Measurements from ENCODE around the gene NCOA4. TPM values are rescaled to one million over a fixed set of nuclear protein-coding genes. Genes with fewer than 3 reads are reported as not detected.

NCOA4 gene
- total RNA-seq, 2 experiments from 2014 or later = 71.1 to 78.8 TPM

- BruUV-seq (replicated peaks) = no TSS peak
- POLR2A ChIA-PET = interaction anchor here (0.6 kb wide), 1 partner anchor 363 kb away, joined by 4 read pairs; no protein-coding TSS in a partner anchor
- H3K27ac ChIP-seq (ENCODE audit: low read depth, low read length, poor library complexity, severe bottlenecking) = no peak overlapping the region
- H3K4me2 ChIP-seq (ENCODE audit: low read length) = no peak overlapping the region
- no peaks in the 10 kb centered on the region for H3K9me3 ChIP-seq (ENCODE audit: low read length)
- peaks cover 98% of the 10 kb centered on the region for H3K79me2 ChIP-seq (ENCODE audit: insufficient read depth, low read depth, low read length)
- no peak for TF ChIP-seq EZH2phosphoT487 (IDR thresholded peaks at IDR 0.05; ENCODE audit: borderline replicate concordance, low read depth, low read length)
- TF ChIP-seq CTCF (conservative IDR thresholded peaks at IDR 0.05; ENCODE audit: low read length) = no peak
- DNase-seq (ENCODE audit: low spot score) = no peak
- H3K4me1 ChIP-seq (ENCODE audit: insufficient read depth, low read length, poor library complexity, severe bottlenecking) = peaks cover 42% of the 10 kb centered on the region
- no peaks in the 10 kb centered on the region for H3K9me2 ChIP-seq (ENCODE audit: insufficient read depth, low read length)
- H4K20me1 ChIP-seq (ENCODE audit: insufficient read depth, low read length) = peaks cover 47% of the 10 kb centered on the region
- H3K4me3 ChIP-seq (ENCODE audit: low read depth, low read length, poor library complexity, severe bottlenecking) = no peak overlapping the region
- CTCF ChIA-PET (ENCODE audit: unreplicated experiment) = no interaction called here
- H3K36me3 ChIP-seq (ENCODE audit: insufficient read depth, low read length) = peaks cover 39% of the 10 kb centered on the region
- no peak overlapping the region for H2AFZ ChIP-seq (ENCODE audit: low read length)
- intact Hi-C loops (cut with micrococcal nuclease; ENCODE audit: unreplicated experiment) = loop anchor here (5.0 kb wide), 2 partner anchors 257 to 788 kb away; no protein-coding TSS in a partner anchor
Measured at GRCh38 chr10:46025406-46025805, 5.0 kb downstream of the NCOA4 start.

GRCh38 chr10:46024948-46025347 is 5.5 kb downstream of the NCOA4 start:
- no peaks in the 10 kb centered on the region for H3K9me3 ChIP-seq (ENCODE audit: low read length)
- H2AFZ ChIP-seq (ENCODE audit: low read length) = no peak overlapping the region
- peaks cover 47% of the 10 kb centered on the region for H3K4me1 ChIP-seq (ENCODE audit: insufficient read depth, low read length, poor library complexity, severe bottlenecking)
- ChIA-PET CTCF (ENCODE audit: unreplicated experiment) (no interaction called here), POLR2A (interaction anchor here (0.8 kb wide), 1 partner anchor 19 kb away, joined by 3 read pairs; no protein-coding TSS in a partner anchor)
- peaks cover 46% of the 10 kb centered on the region for H4K20me1 ChIP-seq (ENCODE audit: insufficient read depth, low read length)
- no peak overlapping the region for H3K4me2 ChIP-seq (ENCODE audit: low read length)
- intact Hi-C loops (cut with micrococcal nuclease; ENCODE audit: unreplicated experiment) = loop anchor here (5.0 kb wide), 3 partner anchors 43 to 788 kb away; no protein-coding TSS in a partner anchor
- DNase-seq (ENCODE audit: low spot score) = no peak
- H3K9me2 ChIP-seq (ENCODE audit: insufficient read depth, low read length) = no peaks in the 10 kb centered on the region
- H3K27ac ChIP-seq (ENCODE audit: low read depth, low read length, poor library complexity, severe bottlenecking) = no peak overlapping the region
- no TSS peak for BruUV-seq (replicated peaks)
- H3K79me2 ChIP-seq (ENCODE audit: insufficient read depth, low read depth, low read length) = peaks cover 100% of the 10 kb centered on the region
- TF ChIP-seq EZH2phosphoT487 (IDR thresholded peaks at IDR 0.05; ENCODE audit: borderline replicate concordance, low read depth, low read length) = no peak
- H3K4me3 ChIP-seq (ENCODE audit: low read depth, low read length, poor library complexity, severe bottlenecking) = no peak overlapping the region
- peaks cover 39% of the 10 kb centered on the region for H3K36me3 ChIP-seq (ENCODE audit: insufficient read depth, low read length)

- POLR2A ChIA-PET = interaction anchor here (0.6 kb wide), 1 partner anchor 24 kb away, joined by 4 read pairs; no protein-coding TSS in a partner anchor
- H2AFZ ChIP-seq (ENCODE audit: low read length) = no peak overlapping the region
- no peaks in the 10 kb centered on the region for H3K9me2 ChIP-seq (ENCODE audit: insufficient read depth, low read length)
- peaks cover 50% of the 10 kb centered on the region for H4K20me1 ChIP-seq (ENCODE audit: insufficient read depth, low read length)
- peaks cover 50% of the 10 kb centered on the region for H3K36me3 ChIP-seq (ENCODE audit: insufficient read depth, low read length)
- no peak for TF ChIP-seq EZH2phosphoT487 (IDR thresholded peaks at IDR 0.05; ENCODE audit: borderline replicate concordance, low read depth, low read length)
- TF ChIP-seq CTCF (conservative IDR thresholded peaks at IDR 0.05; ENCODE audit: low read length) = peak; percentile 33; the same call in 1 of the 2 replicates
- H3K4me3 ChIP-seq (ENCODE audit: low read depth, low read length, poor library complexity, severe bottlenecking) = peak overlapping the region; percentile 51
- intact Hi-C loops (cut with micrococcal nuclease; ENCODE audit: unreplicated experiment) = loop anchor here (5.0 kb wide), 1 partner anchor 41 kb away; no protein-coding TSS in a partner anchor
- CTCF ChIA-PET (ENCODE audit: unreplicated experiment) = no interaction called here
- BruUV-seq (replicated peaks) = no TSS peak
- DNase-seq (ENCODE audit: low spot score) = peak; percentile 61
- H3K4me1 ChIP-seq (ENCODE audit: insufficient read depth, low read length, poor library complexity, severe bottlenecking) = peaks cover 54% of the 10 kb centered on the region
- peak overlapping the region; percentile 49 for H3K4me2 ChIP-seq (ENCODE audit: low read length)
- no peak overlapping the region for H3K27ac ChIP-seq (ENCODE audit: low read depth, low read length, poor library complexity, severe bottlenecking)
- H3K79me2 ChIP-seq (ENCODE audit: insufficient read depth, low read depth, low read length) = peaks cover 100% of the 10 kb centered on the region
- H3K9me3 ChIP-seq (ENCODE audit: low read length) = no peaks in the 10 kb centered on the region
Measured at GRCh38 chr10:46022978-46023702, 7.3 kb downstream of the NCOA4 start.
